ENCODE results near the gene TSPAN7.

The TSPAN7 gene

GRCh38 chrX:38552721-38553120, 8.6 kb upstream of the TSPAN7 start:
- Histone ChIP-seq H3K27ac (ENCODE audit: low read depth, low read length) (no peak overlapping the region), H3K4me1 (ENCODE audit: control insufficient read depth in 1 of 2, insufficient read depth in 2 of 2, low read length in 2 of 2) (no peaks in the 10 kb centered on the region), H3K9ac (ENCODE audit: low read depth in 1 of 2, low read length in 2 of 2) (no peak overlapping the region), H3K27me3 (ENCODE audit: control insufficient read depth in 1 of 2, insufficient read depth in 2 of 2, low read length in 2 of 2) (no peaks in the 10 kb centered on the region), H3K36me3 (ENCODE audit: control insufficient read depth in 1 of 2, insufficient read depth in 2 of 2, low read length in 2 of 2) (no peaks in the 10 kb centered on the region), H3K4me3 (ENCODE audit: low read depth in 1 of 2, low read length in 2 of 2) (no peak overlapping the region), H3K9me3 (ENCODE audit: control insufficient read depth in 1 of 2, low read length in 2 of 2) (no peaks in the 10 kb centered on the region)

DNA sequence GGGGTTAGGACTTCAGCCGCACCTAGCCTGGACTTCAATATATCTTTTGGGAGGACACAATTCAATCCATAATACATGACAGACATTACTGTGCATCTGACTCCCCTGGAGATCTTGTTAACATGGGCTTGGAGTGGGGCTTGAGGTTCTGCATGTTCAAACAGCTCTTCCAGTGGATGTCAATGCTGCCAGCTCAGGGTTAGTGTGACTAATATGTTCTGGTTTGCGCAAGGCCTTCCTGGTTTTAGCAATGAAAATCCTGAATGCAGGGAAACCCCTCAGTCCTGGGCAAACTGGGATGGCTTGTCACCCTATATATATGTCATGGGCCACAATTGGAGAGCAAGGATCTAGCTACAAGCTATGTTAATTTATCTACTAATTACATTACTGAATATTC, 2.7 kb upstream of the TSPAN7 start:
- H3K36me3 ChIP-seq (ENCODE audit: control insufficient read depth in 1 of 2, insufficient read depth in 2 of 2, low read length in 2 of 2): no peaks in the 10 kb centered on the region
- peaks cover 0 to 4% of the 10 kb centered on the region in 2 donors for H3K4me1 ChIP-seq (ENCODE audit: control insufficient read depth in 1 of 2, insufficient read depth in 2 of 2, low read length in 2 of 2)
- no peak overlapping the region for H3K4me3 ChIP-seq (ENCODE audit: low read depth in 1 of 2, low read length in 2 of 2)
- H3K9me3 ChIP-seq (ENCODE audit: control insufficient read depth in 1 of 2, low read length in 2 of 2): no peaks in the 10 kb centered on the region
- no peak overlapping the region for H3K9ac ChIP-seq (ENCODE audit: low read depth in 1 of 2, low read length in 2 of 2)
- no peak overlapping the region for H3K27ac ChIP-seq (ENCODE audit: low read depth, low read length)
- H3K27me3 ChIP-seq (ENCODE audit: control insufficient read depth in 1 of 2, insufficient read depth in 2 of 2, low read length in 2 of 2): no peaks in the 10 kb centered on the region

DNA sequence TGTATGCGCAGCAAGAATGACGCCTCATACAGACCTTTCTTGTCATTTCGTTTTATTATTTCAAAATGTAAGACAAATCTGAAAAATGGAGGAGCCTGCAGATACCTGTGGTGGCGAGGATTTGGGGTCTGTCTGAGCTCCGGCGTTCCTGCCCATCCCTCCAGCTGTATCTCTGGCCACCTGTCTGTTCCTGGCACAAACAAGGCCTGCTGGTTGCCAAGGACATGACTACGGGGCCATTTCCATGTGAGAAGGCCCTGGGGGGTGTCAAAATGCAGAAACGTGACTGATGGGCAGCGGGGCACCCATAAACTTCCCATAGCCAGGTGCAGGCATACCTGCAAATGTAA, 591 bp upstream of the TSPAN7 start:
- Histone ChIP-seq H3K4me3 (ENCODE audit: low read depth in 1 of 2, low read length in 2 of 2) (peak overlapping the region; percentile 60 to 61), H3K27ac (ENCODE audit: low read depth, low read length) (no peak overlapping the region)

GRCh38 chrX:38561951-38562719, 793 bp downstream of the TSPAN7 start:
- Histone ChIP-seq H3K27ac (ENCODE audit: low read depth, low read length) (no peak overlapping the region), H3K36me3 (ENCODE audit: control insufficient read depth in 1 of 2, insufficient read depth in 2 of 2, low read length in 2 of 2) (no peaks in the 10 kb centered on the region), H3K27me3 (ENCODE audit: control insufficient read depth in 1 of 2, insufficient read depth in 2 of 2, low read length in 2 of 2) (no peaks in the 10 kb centered on the region), H3K9ac (ENCODE audit: low read depth in 1 of 2, low read length in 2 of 2) (peak overlapping the region; percentile 47 to 59), H3K9me3 (ENCODE audit: control insufficient read depth in 1 of 2, low read length in 2 of 2) (no peaks in the 10 kb centered on the region), H3K4me3 (ENCODE audit: low read depth in 1 of 2, low read length in 2 of 2) (peak overlapping the region; percentile 73 to 76), H3K4me1 (ENCODE audit: control insufficient read depth in 1 of 2, insufficient read depth in 2 of 2, low read length in 2 of 2) (peaks cover 0 to 4% of the 10 kb centered on the region in 2 donors)

More for the DNA sequence above, 591 bp upstream of the TSPAN7 start:
- Histone ChIP-seq H3K9ac (ENCODE audit: low read depth in 1 of 2, low read length in 2 of 2) (peak overlapping the region in 1 of 2 donors; percentile 26), H3K9me3 (ENCODE audit: control insufficient read depth in 1 of 2, low read length in 2 of 2) (no peaks in the 10 kb centered on the region), H3K36me3 (ENCODE audit: control insufficient read depth in 1 of 2, insufficient read depth in 2 of 2, low read length in 2 of 2) (no peaks in the 10 kb centered on the region), H3K27me3 (ENCODE audit: control insufficient read depth in 1 of 2, insufficient read depth in 2 of 2, low read length in 2 of 2) (no peaks in the 10 kb centered on the region), H3K4me1 (ENCODE audit: control insufficient read depth in 1 of 2, insufficient read depth in 2 of 2, low read length in 2 of 2) (peaks cover 0 to 4% of the 10 kb centered on the region in 2 donors)

DNA sequence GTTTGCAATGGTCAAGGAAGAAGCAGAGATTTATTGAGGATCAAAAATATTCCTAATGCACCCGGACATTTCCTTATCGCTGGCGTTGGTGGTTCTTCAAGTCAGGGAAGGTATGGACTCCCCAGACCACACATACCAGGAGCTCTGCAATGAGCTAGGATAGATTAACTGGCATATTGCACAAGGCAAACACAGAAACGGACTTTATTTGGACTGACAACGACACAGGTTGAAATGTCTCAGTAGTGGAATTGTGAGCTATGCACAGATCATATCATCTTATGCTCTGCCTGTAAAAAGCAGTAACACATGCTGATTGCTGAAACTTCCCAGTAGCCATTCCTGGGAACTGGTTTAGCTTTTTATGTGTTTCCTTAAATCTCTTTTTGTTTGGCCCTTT, 1.7 kb downstream of the TSPAN7 start:
- peak overlapping the region in 1 of 2 donors; percentile 59 for H3K9ac ChIP-seq (ENCODE audit: low read depth in 1 of 2, low read length in 2 of 2)
- no peak overlapping the region for H3K27ac ChIP-seq (ENCODE audit: low read depth, low read length)
- peak overlapping the region; percentile 73 to 76 for H3K4me3 ChIP-seq (ENCODE audit: low read depth in 1 of 2, low read length in 2 of 2)
- peaks cover 0 to 4% of the 10 kb centered on the region in 2 donors for H3K4me1 ChIP-seq (ENCODE audit: control insufficient read depth in 1 of 2, insufficient read depth in 2 of 2, low read length in 2 of 2)
- H3K9me3 ChIP-seq (ENCODE audit: control insufficient read depth in 1 of 2, low read length in 2 of 2): no peaks in the 10 kb centered on the region
- H3K36me3 ChIP-seq (ENCODE audit: control insufficient read depth in 1 of 2, insufficient read depth in 2 of 2, low read length in 2 of 2): no peaks in the 10 kb centered on the region
- no peaks in the 10 kb centered on the region for H3K27me3 ChIP-seq (ENCODE audit: control insufficient read depth in 1 of 2, insufficient read depth in 2 of 2, low read length in 2 of 2)

DNA sequence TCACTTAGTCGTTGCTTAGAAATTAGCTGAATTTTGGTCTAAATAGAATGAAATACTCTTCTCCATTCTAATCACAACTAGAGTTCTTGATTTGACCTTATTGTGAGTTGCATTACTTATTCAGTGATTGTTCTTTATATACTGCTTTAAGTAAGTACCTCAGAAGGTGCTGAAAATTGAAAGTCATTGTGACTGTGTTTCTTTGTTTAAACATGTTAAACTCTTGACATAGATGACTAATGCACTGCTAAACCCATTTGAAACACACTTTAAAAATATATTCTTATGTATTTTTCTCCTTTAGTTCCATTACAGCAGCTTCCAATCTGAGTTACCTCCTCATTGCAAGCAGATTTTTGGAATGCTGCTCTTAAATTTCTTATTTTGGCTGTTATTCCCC, 9.1 kb downstream of the TSPAN7 start:
- no peaks in the 10 kb centered on the region for H3K4me1 ChIP-seq (ENCODE audit: control insufficient read depth in 1 of 2, insufficient read depth in 2 of 2, low read length in 2 of 2)
- H3K9me3 ChIP-seq (ENCODE audit: control insufficient read depth in 1 of 2, low read length in 2 of 2): no peaks in the 10 kb centered on the region
- no peak overlapping the region for H3K27ac ChIP-seq (ENCODE audit: low read depth, low read length)
- H3K4me3 ChIP-seq (ENCODE audit: low read depth in 1 of 2, low read length in 2 of 2): no peak overlapping the region
- no peaks in the 10 kb centered on the region for H3K27me3 ChIP-seq (ENCODE audit: control insufficient read depth in 1 of 2, insufficient read depth in 2 of 2, low read length in 2 of 2)
- no peak overlapping the region for H3K9ac ChIP-seq (ENCODE audit: low read depth in 1 of 2, low read length in 2 of 2)
- no peaks in the 10 kb centered on the region for H3K36me3 ChIP-seq (ENCODE audit: control insufficient read depth in 1 of 2, insufficient read depth in 2 of 2, low read length in 2 of 2)

GRCh38 chrX:38571058-38571457, 9.7 kb downstream of the TSPAN7 start:
- Histone ChIP-seq H3K4me1 (ENCODE audit: control insufficient read depth in 1 of 2, insufficient read depth in 2 of 2, low read length in 2 of 2) (no peaks in the 10 kb centered on the region), H3K9me3 (ENCODE audit: control insufficient read depth in 1 of 2, low read length in 2 of 2) (no peaks in the 10 kb centered on the region)

DNA sequence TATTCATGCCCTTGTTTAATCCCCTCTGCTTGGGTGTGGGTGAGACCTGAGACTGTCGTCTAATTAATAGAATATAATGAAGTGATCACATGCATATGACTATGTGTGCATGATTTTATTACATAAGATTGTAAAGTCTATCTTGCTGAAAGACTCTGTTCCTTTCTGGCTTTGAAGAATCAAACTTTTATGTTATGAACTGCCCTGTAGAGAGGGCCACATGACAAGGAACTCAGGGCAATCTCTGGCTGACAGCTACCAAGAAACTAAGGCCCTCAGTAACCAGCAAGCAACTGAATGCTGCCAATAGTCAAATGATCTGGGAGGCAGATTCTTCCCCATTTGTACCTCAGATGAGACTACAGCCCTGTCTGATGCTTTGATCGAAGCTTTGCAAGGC, 13.5 kb downstream of the TSPAN7 start:
- Histone ChIP-seq H3K36me3 (ENCODE audit: control insufficient read depth in 1 of 2, insufficient read depth in 2 of 2, low read length in 2 of 2) (no peaks in the 10 kb centered on the region), H3K27me3 (ENCODE audit: control insufficient read depth in 1 of 2, insufficient read depth in 2 of 2, low read length in 2 of 2) (no peaks in the 10 kb centered on the region), H3K27ac (ENCODE audit: low read depth, low read length) (no peak overlapping the region), H3K9me3 (ENCODE audit: control insufficient read depth in 1 of 2, low read length in 2 of 2) (no peaks in the 10 kb centered on the region), H3K4me1 (ENCODE audit: control insufficient read depth in 1 of 2, insufficient read depth in 2 of 2, low read length in 2 of 2) (peaks cover 4 to 8% of the 10 kb centered on the region in 2 donors), H3K4me3 (ENCODE audit: low read depth in 1 of 2, low read length in 2 of 2) (no peak overlapping the region), H3K9ac (ENCODE audit: low read depth in 1 of 2, low read length in 2 of 2) (no peak overlapping the region)

More at GRCh38 chrX:38571058-38571457, 9.7 kb downstream of the TSPAN7 start:
- no peaks in the 10 kb centered on the region for H3K36me3 ChIP-seq (ENCODE audit: control insufficient read depth in 1 of 2, insufficient read depth in 2 of 2, low read length in 2 of 2)
- no peak overlapping the region for H3K9ac ChIP-seq (ENCODE audit: low read depth in 1 of 2, low read length in 2 of 2)
- H3K4me3 ChIP-seq (ENCODE audit: low read depth in 1 of 2, low read length in 2 of 2): no peak overlapping the region
- no peaks in the 10 kb centered on the region for H3K27me3 ChIP-seq (ENCODE audit: control insufficient read depth in 1 of 2, insufficient read depth in 2 of 2, low read length in 2 of 2)
- no peak overlapping the region for H3K27ac ChIP-seq (ENCODE audit: low read depth, low read length)

DNA sequence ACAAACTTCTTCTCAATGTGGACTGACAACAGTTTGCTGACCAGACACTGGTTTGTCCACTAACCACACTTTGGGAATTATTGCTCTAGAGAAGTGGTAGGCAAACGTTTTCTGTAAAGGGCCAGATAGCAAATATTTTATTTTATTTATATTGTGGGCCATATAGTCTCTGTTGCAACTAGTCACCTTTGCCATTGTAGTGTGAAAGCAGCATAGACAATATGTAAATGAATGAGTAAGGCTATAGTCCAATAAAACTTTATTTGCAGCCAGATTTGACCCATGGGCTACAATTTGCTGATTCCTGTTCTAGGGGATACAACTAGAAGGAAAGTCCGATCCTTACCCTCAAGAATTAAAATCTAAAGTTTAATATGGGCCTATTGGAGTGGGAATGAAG, 14.5 kb downstream of the TSPAN7 start:
- no peaks in the 10 kb centered on the region for H3K27me3 ChIP-seq (ENCODE audit: control insufficient read depth in 1 of 2, insufficient read depth in 2 of 2, low read length in 2 of 2)
- peaks cover 7 to 14% of the 10 kb centered on the region in 2 donors for H3K4me1 ChIP-seq (ENCODE audit: control insufficient read depth in 1 of 2, insufficient read depth in 2 of 2, low read length in 2 of 2)
- H3K9me3 ChIP-seq (ENCODE audit: control insufficient read depth in 1 of 2, low read length in 2 of 2): no peaks in the 10 kb centered on the region
- H3K27ac ChIP-seq (ENCODE audit: low read depth, low read length): no peak overlapping the region
- H3K36me3 ChIP-seq (ENCODE audit: control insufficient read depth in 1 of 2, insufficient read depth in 2 of 2, low read length in 2 of 2): no peaks in the 10 kb centered on the region
- H3K9ac ChIP-seq (ENCODE audit: low read depth in 1 of 2, low read length in 2 of 2): no peak overlapping the region
- no peak overlapping the region for H3K4me3 ChIP-seq (ENCODE audit: low read depth in 1 of 2, low read length in 2 of 2)

GRCh38 chrX:38577738-38578137, 16.4 kb downstream of the TSPAN7 start:
- no peak overlapping the region for H3K27ac ChIP-seq (ENCODE audit: low read depth, low read length)
- no peaks in the 10 kb centered on the region for H3K27me3 ChIP-seq (ENCODE audit: control insufficient read depth in 1 of 2, insufficient read depth in 2 of 2, low read length in 2 of 2)
- H3K36me3 ChIP-seq (ENCODE audit: control insufficient read depth in 1 of 2, insufficient read depth in 2 of 2, low read length in 2 of 2): no peaks in the 10 kb centered on the region
- no peaks in the 10 kb centered on the region for H3K9me3 ChIP-seq (ENCODE audit: control insufficient read depth in 1 of 2, low read length in 2 of 2)
- peaks cover 13 to 19% of the 10 kb centered on the region in 2 donors for H3K4me1 ChIP-seq (ENCODE audit: control insufficient read depth in 1 of 2, insufficient read depth in 2 of 2, low read length in 2 of 2)
- H3K4me3 ChIP-seq (ENCODE audit: low read depth in 1 of 2, low read length in 2 of 2): no peak overlapping the region
- H3K9ac ChIP-seq (ENCODE audit: low read depth in 1 of 2, low read length in 2 of 2): no peak overlapping the region

Measured in duodenal mucosa (tissue), 2 donors.